HepG2 (cell line): ENCODE results near the gene FASTK. TPM values are rescaled to one million over a fixed set of nuclear protein-coding genes. Genes with fewer than 3 reads are reported as not detected.

Experiments
- ATAC-seq: fragments of 200-7000 bp; cut with Tn5 transposase; 3 replicates; pipeline ENCODE4 v1.9.1; 2020; ENCODE audit warnings: mild to moderate bottlenecking, moderate library complexity
- BruUV-seq: library from RNA; stranded (reverse); fragments of 400-500 nt; replicated peaks from 2 replicates; lab custom pipeline; 2021; lab: Mats Ljungman, UMichigan
- CTCF ChIA-PET: fragments of 300-600 bp; formaldehyde crosslinking; extraction: SDS; loops from one replicate; lab custom pipeline; 2021; ENCODE audit warnings: low total read pairs, inconsistent platforms, low intra/inter-chr PET ratio; lab: Yijun Ruan, JAX
- POLR2A ChIA-PET: fragments of 350-600 bp; sonication (Branson Sonifier 250); formaldehyde crosslinking; loops from one replicate; lab custom pipeline; 2020; ENCODE audit warnings: antibody characterized with exemption, inconsistent platforms; lab: Yijun Ruan, JAX
- DNase-seq: peaks from one replicate; pipeline ENCODE4 v3.0.0-alpha.2; 2015; ENCODE audit warnings: low spot score
- FAIRE-seq: peaks from 3 replicates; lab custom pipeline; 2011; peaks lifted over from hg19 to GRCh38; lab: Jason Lieb, UNC
- H2AFZ ChIP-seq: one replicate; pipeline ENCODE4 v1.6.1; 2011; ENCODE audit warnings: low read length, inconsistent platforms
- H3K27ac ChIP-seq: fragments of 300-600 bp; 3 replicates; pipeline ENCODE4 v1.8.0; 2011; ENCODE audit warnings: mixed run types, mild to moderate bottlenecking, mixed read lengths, low read length, inconsistent platforms; ENCODE audit not compliant: insufficient read depth; ENCODE audit errors: extremely low read length
- H3K27me3 ChIP-seq, 2 experiments: fragments of 200-600 bp in 1 of 2; 2 replicates in 1 of 2; 3 replicates in 1 of 2; pipeline versions ENCODE4 v1.6.0 to v1.8.0; 2011; ENCODE audit warnings: low read length in 2 of 2, mild to moderate bottlenecking in 2 of 2, moderate library complexity in 2 of 2, inconsistent platforms in 1 of 2; ENCODE audit not compliant: insufficient read depth in 2 of 2, control insufficient read depth in 1 of 2
- H3K36me3 ChIP-seq, 2 experiments: fragments of 200-600 bp in 1 of 2; replicated peaks in 1 of 2; 2 replicates in 1 of 2; 3 replicates in 1 of 2; pipeline versions ENCODE4 v1.5.1 to v1.8.0; 2011; ENCODE audit warnings: low read length in 2 of 2, inconsistent platforms in 1 of 2; ENCODE audit not compliant: insufficient read depth in 2 of 2, control insufficient read depth in 1 of 2
- H3K4me1 ChIP-seq: 2 replicates; pipeline ENCODE4 v1.5.1; 2012; ENCODE audit warnings: low read length, inconsistent platforms; ENCODE audit not compliant: insufficient read depth
- H3K4me2 ChIP-seq: 2 replicates; pipeline ENCODE4 v1.6.0; 2011; ENCODE audit warnings: low read depth, low read length, inconsistent platforms
- H3K4me3 ChIP-seq, 3 experiments: fragments of 200-600 bp in 1 of 3; sonication (generic), shearing (Covaris generic) in 1 of 3; replicated peaks in 1 of 3; 2 replicates each; pipeline ENCODE4 v1.5.1; 2011 to 2016; ENCODE audit warnings: low read length in 3 of 3, inconsistent platforms in 2 of 3, low read depth in 2 of 3, mild to moderate bottlenecking in 2 of 3, control low read depth in 1 of 3, mixed read lengths in 1 of 3; ENCODE audit not compliant: insufficient read depth in 1 of 3
- H3K79me2 ChIP-seq: one replicate; pipeline ENCODE4 v1.6.1; 2011; ENCODE audit warnings: low read length, inconsistent platforms; ENCODE audit not compliant: insufficient read depth
- H3K9ac ChIP-seq: 2 replicates; pipeline ENCODE4 v1.6.0; 2011; ENCODE audit warnings: mild to moderate bottlenecking, low read depth, low read length, inconsistent platforms; ENCODE audit not compliant: insufficient read depth
- H3K9me3 ChIP-seq: 2 replicates; pipeline ENCODE4 v1.5.1; 2012; ENCODE audit warnings: mild to moderate bottlenecking, low read length
- H4K20me1 ChIP-seq: 2 replicates; pipeline ENCODE4 v1.6.0; 2011; ENCODE audit warnings: inconsistent platforms, mild to moderate bottlenecking, low read length, moderate library complexity; ENCODE audit not compliant: insufficient read depth
- CBFB ChIP-seq: sonication (generic); formaldehyde crosslinking; IDR thresholded peaks from 2 replicates; pipeline ENCODE4 v1.4.0; 2020; ENCODE audit warnings: missing genetic modification reagents
- DNMT1 ChIP-seq: sonication (generic); formaldehyde crosslinking; IDR thresholded peaks from 2 replicates; pipeline ENCODE4 v1.5.1; 2020; ENCODE audit warnings: mild to moderate bottlenecking, missing genetic modification reagents
- ELF3 ChIP-seq: IDR thresholded peaks from 2 replicates; pipeline ENCODE4 v1.6.1; 2016; ENCODE audit warnings: missing genetic modification reagents, missing compliant biosample characterization
- GPBP1L1 ChIP-seq: sonication (generic); formaldehyde crosslinking; IDR thresholded peaks from 2 replicates; pipeline ENCODE4 v1.5.0; 2020; ENCODE audit warnings: mild to moderate bottlenecking, missing genetic modification reagents
- GZF1 ChIP-seq: sonication (generic); formaldehyde crosslinking; IDR thresholded peaks from 2 replicates; pipeline ENCODE4 v1.5.1; 2020; ENCODE audit warnings: mild to moderate bottlenecking, missing genetic modification reagents
- NAIF1 ChIP-seq: sonication (generic); formaldehyde crosslinking; IDR thresholded peaks from 2 replicates; pipeline ENCODE4 v1.5.0; 2020; ENCODE audit warnings: mild to moderate bottlenecking, missing genetic modification reagents, borderline replicate concordance
- PCBP1 ChIP-seq: fragments of 200-400 bp; formaldehyde crosslinking; IDR thresholded peaks from 2 replicates; pipeline ENCODE4 v1.6.1; 2017; ENCODE audit warnings: mild to moderate bottlenecking, low read depth, low read length, borderline replicate concordance
- SAP130 ChIP-seq: IDR thresholded peaks from 2 replicates; pipeline ENCODE4 v1.6.1; 2016; ENCODE audit warnings: low read depth
- TIGD3 ChIP-seq: sonication (generic); formaldehyde crosslinking; IDR thresholded peaks from 2 replicates; pipeline ENCODE4 v1.5.1; 2020; ENCODE audit warnings: mild to moderate bottlenecking, missing genetic modification reagents, borderline replicate concordance
- ZBTB26 ChIP-seq: IDR thresholded peaks from 2 replicates; pipeline ENCODE4 v1.6.1; 2016; ENCODE audit warnings: missing compliant biosample characterization, missing genetic modification reagents, borderline replicate concordance
- ZKSCAN1 ChIP-seq: fragments of 150-350 bp; IDR thresholded peaks from 2 replicates; pipeline ENCODE4 v1.6.1; 2014; ENCODE audit warnings: low read length
- ZNF276 ChIP-seq: sonication (generic); formaldehyde crosslinking; IDR thresholded peaks from 2 replicates; pipeline ENCODE4 v1.4.0; 2020; ENCODE audit warnings: mild to moderate bottlenecking, low read depth, missing genetic modification reagents
- ZNF430 ChIP-seq: sonication (generic); formaldehyde crosslinking; IDR thresholded peaks from 2 replicates; pipeline ENCODE4 v1.9.0; 2021; ENCODE audit warnings: mild to moderate bottlenecking, missing genetic modification reagents
- ZNF530 ChIP-seq: sonication (generic); formaldehyde crosslinking; IDR thresholded peaks from 2 replicates; pipeline ENCODE4 v1.5.0; 2020; ENCODE audit warnings: low read depth, mild to moderate bottlenecking, missing genetic modification reagents
- ZNF550 ChIP-seq: sonication (generic); formaldehyde crosslinking; IDR thresholded peaks from 2 replicates; pipeline ENCODE4 v1.4.0; 2020; ENCODE audit warnings: mild to moderate bottlenecking, missing genetic modification reagents, borderline replicate concordance
- ZNF615 ChIP-seq: sonication (generic); formaldehyde crosslinking; IDR thresholded peaks from 2 replicates; pipeline ENCODE4 v1.5.0; 2020; ENCODE audit warnings: mild to moderate bottlenecking, missing genetic modification reagents, borderline replicate concordance
- ZNF703 ChIP-seq: sonication (generic); formaldehyde crosslinking; IDR thresholded peaks from 2 replicates; pipeline ENCODE4 v1.5.1; 2020; ENCODE audit warnings: missing genetic modification reagents, mild to moderate bottlenecking, moderate library complexity, borderline replicate concordance
- ZNF713 ChIP-seq: sonication (generic); formaldehyde crosslinking; IDR thresholded peaks from 2 replicates; pipeline ENCODE4 v1.4.0; 2020; ENCODE audit warnings: mild to moderate bottlenecking, missing genetic modification reagents
- ZNF792 ChIP-seq: IDR thresholded peaks from 2 replicates; pipeline ENCODE4 v1.6.1; 2016
- ZSCAN25 ChIP-seq: sonication (generic); formaldehyde crosslinking; IDR thresholded peaks from 2 replicates; pipeline ENCODE4 v1.8.0; 2022; ENCODE audit warnings: mild to moderate bottlenecking, missing genetic modification reagents
- WGBS: methylation state at CpG from one replicate; pipeline ENCODE4 v1.1.6; 2017; ENCODE audit warnings: low lambda C conversion rate; 5-methylcytosine and 5-hydroxymethylcytosine counted together
- in situ Hi-C: cut with HindIII; loops from 2 replicates; pipeline ENCODE4 v1.10.0; 2017; ENCODE audit warnings: low pct_unique_long_range_greater_than_20kb; ENCODE audit not compliant: extremely low pct_ligation_motif_present
- intact Hi-C: fragments of 100-400 bp; cut with micrococcal nuclease; formaldehyde crosslinking; loops from one replicate; pipeline ENCODE4 v1.10.0; 2022; ENCODE audit not compliant: unreplicated experiment
- polyA plus RNA-seq, 8 experiments: library from polyadenylated mRNA; depleted of rRNA in 3 of 8; stranded (reverse) in 7 of 8; unstranded in 1 of 8; fragments of >200 nt; fragmentation: Illumina TruSeq in 4 of 8; extraction: Trizol in 4 of 8; gene quantifications; 2 replicates each; pipeline versions ENCODE4 v1.2.1 to v1.2.3, GENCODE V29; 2011 to 2016; ENCODE audit warnings: low read depth in 4 of 8, missing spikeins in 1 of 8, mixed read lengths in 1 of 8; ENCODE audit not compliant: insufficient read depth in 1 of 8
- total RNA-seq, 5 experiments: library from RNA; depleted of rRNA; stranded (reverse); fragments of >200 nt; fragmentation: Illumina TruSeq; extraction: Trizol; gene quantifications; 2 replicates each; pipeline ENCODE4 v1.2.3, GENCODE V29; 2016; ENCODE audit warnings: low read depth in 1 of 5

Gene FASTK
- total and polyA plus RNA-seq, 2 of the 13 experiments (the other 11 are each of a cell fraction or from before 2014, with no cell fraction given) = 52.9 to 55.7 TPM

- FAIRE-seq = no peak
- H3K4me1 ChIP-seq = peaks cover 13% of the 10 kb centered on the region
- in situ Hi-C loops = no loop called here
- 95% methylated on average over 12 of the region's 21 CpGs for WGBS
- DNase-seq = no peak
- no peak overlapping the region for H3K4me2 ChIP-seq
- H4K20me1 ChIP-seq = no peaks in the 10 kb centered on the region
- ChIA-PET POLR2A (no interaction called here), CTCF (no interaction called here)
- H3K27me3 ChIP-seq = no peaks in the 10 kb centered on the region
- no peak for ATAC-seq
- no peak overlapping the region for H2AFZ ChIP-seq
- H3K36me3 ChIP-seq = no peaks in the 10 kb centered on the region
- intact Hi-C loops = no loop called here
- H3K27ac ChIP-seq = no peak overlapping the region
- TF ChIP-seq ELF3 (CRISPR knock-in tag) (no peak), SAP130 (CRISPR knock-in tag) (no peak), ZNF713 (CRISPR knock-in tag) (no peak), ZBTB26 (CRISPR knock-in tag) (no peak), PCBP1 (no peak), ZSCAN25 (CRISPR knock-in tag) (no peak), GZF1 (no peak), ZNF703 (no peak), ZNF530 (no peak), ZNF430 (no peak), ZNF276 (no peak), ZNF615 (CRISPR knock-in tag) (no peak), NAIF1 (CRISPR knock-in tag) (no peak), TIGD3 (CRISPR knock-in tag) (no peak), GPBP1L1 (CRISPR knock-in tag) (no peak), ZKSCAN1 (no peak), CBFB (CRISPR knock-in tag) (no peak), ZNF550 (CRISPR knock-in tag) (no peak), ZNF792 (no peak), DNMT1 (CRISPR knock-in tag) (no peak)
- no peaks in the 10 kb centered on the region for H3K79me2 ChIP-seq
- no peaks in the 10 kb centered on the region for H3K9me3 ChIP-seq
- H3K9ac ChIP-seq = no peak overlapping the region
- H3K4me3 ChIP-seq = no peak overlapping the region
- BruUV-seq = no TSS peak
Observed at GRCh38 chr7:151034312-151035025, 46.1 kb downstream of the FASTK start.
